Natural killer cell (primary cell): ENCODE results near the gene HTT-AS. TPM values are rescaled to one million over a fixed set of nuclear protein-coding genes. Genes with fewer than 3 reads are reported as not detected.

Experiments used
- ATAC-seq, 3 donors: fragments of 150-1000 bp in 2 of 3; fragments of 200-7000 bp in 1 of 3; cut with Tn5 transposase; 1 replicate in 1 of 3; 2 replicates in 2 of 3; pipeline ENCODE4 v1.10.0; 2021; ENCODE audit warnings: mild to moderate bottlenecking in 2 of 3, moderate library complexity in 2 of 3
- DNase-seq, 2 donors: peaks; one replicate each; pipeline versions ENCODE4 v3.0.0 to v3.0.0-alpha.2; 2013 to 2021; ENCODE audit warnings: mixed read lengths in 1 of 2
- H3K27ac ChIP-seq: one replicate; pipeline ENCODE4 v1.5.1; 2013; ENCODE audit warnings: mild to moderate bottlenecking, low read length
- H3K27me3 ChIP-seq: one replicate; pipeline ENCODE4 v1.6.1; 2013; ENCODE audit warnings: low read length; ENCODE audit not compliant: control insufficient read depth, insufficient read depth
- H3K36me3 ChIP-seq: one replicate; pipeline ENCODE4 v1.6.1; 2013; ENCODE audit warnings: low read length; ENCODE audit not compliant: control insufficient read depth, insufficient read depth
- H3K4me1 ChIP-seq: one replicate; pipeline ENCODE4 v1.6.1; 2013; ENCODE audit warnings: low read length; ENCODE audit not compliant: control insufficient read depth, insufficient read depth
- H3K4me3 ChIP-seq: one replicate; pipeline ENCODE4 v1.5.1; 2013; ENCODE audit warnings: low read length
- H3K9me3 ChIP-seq: one replicate; pipeline ENCODE4 v1.6.1; 2013; ENCODE audit warnings: low read length; ENCODE audit not compliant: control insufficient read depth, insufficient read depth
- H3K27ac Mint-ChIP-seq, 2 donors: one replicate each; pipeline ENCODE4 v1.8.0; 2022; ENCODE audit warnings: mild to moderate bottlenecking in 2 of 2, mixed read lengths in 2 of 2, moderate library complexity in 1 of 2
- H3K27me3 Mint-ChIP-seq, 2 donors: one replicate each; pipeline ENCODE4 v1.8.0; 2022; ENCODE audit warnings: low read depth in 2 of 2, mixed read lengths in 2 of 2
- H3K36me3 Mint-ChIP-seq: one replicate; pipeline ENCODE4 v1.8.0; 2022; ENCODE audit warnings: mixed read lengths
- H3K4me1 Mint-ChIP-seq, 2 donors: one replicate each; pipeline ENCODE4 v1.8.0; 2022; ENCODE audit warnings: mixed read lengths in 2 of 2
- H3K4me3 Mint-ChIP-seq: one replicate; pipeline ENCODE4 v1.8.0; 2022; ENCODE audit warnings: mild to moderate bottlenecking, moderate library complexity, mixed read lengths
- H3K9me3 Mint-ChIP-seq, 2 donors: one replicate each; pipeline ENCODE4 v1.8.0; 2022; ENCODE audit warnings: mixed read lengths in 2 of 2
- WGBS: methylation state at CpG from one replicate; pipeline ENCODE4 v1.1.7; 2013; ENCODE audit warnings: missing lambda C conversion rate; ENCODE audit not compliant: insufficient coverage; 5-methylcytosine and 5-hydroxymethylcytosine counted together
- intact Hi-C: fragments of 100-400 bp; cut with micrococcal nuclease; formaldehyde crosslinking; loops from one replicate; pipeline ENCODE4 v1.14.2; 2022
- total RNA-seq, 4 donors: library from RNA; stranded (reverse); fragments of 120-200 nt in 1 of 4; gene quantifications; one replicate each; pipeline versions ENCODE4 v1.2.3 to v1.2.4, GENCODE V29; 2013 to 2022
- TF ChIP-seq, protein P1 (sequence below): fragments of 200-600 bp; IDR thresholded peaks from one replicate; pipeline ENCODE4 v1.8.0; 2022; ENCODE audit warnings: antibody characterized with exemption

HTT-AS gene
- total RNA-seq, 3 donors from 2014 or later (not counting 1 experiment from before 2014, with no cell fraction given), result not detected

DNA sequence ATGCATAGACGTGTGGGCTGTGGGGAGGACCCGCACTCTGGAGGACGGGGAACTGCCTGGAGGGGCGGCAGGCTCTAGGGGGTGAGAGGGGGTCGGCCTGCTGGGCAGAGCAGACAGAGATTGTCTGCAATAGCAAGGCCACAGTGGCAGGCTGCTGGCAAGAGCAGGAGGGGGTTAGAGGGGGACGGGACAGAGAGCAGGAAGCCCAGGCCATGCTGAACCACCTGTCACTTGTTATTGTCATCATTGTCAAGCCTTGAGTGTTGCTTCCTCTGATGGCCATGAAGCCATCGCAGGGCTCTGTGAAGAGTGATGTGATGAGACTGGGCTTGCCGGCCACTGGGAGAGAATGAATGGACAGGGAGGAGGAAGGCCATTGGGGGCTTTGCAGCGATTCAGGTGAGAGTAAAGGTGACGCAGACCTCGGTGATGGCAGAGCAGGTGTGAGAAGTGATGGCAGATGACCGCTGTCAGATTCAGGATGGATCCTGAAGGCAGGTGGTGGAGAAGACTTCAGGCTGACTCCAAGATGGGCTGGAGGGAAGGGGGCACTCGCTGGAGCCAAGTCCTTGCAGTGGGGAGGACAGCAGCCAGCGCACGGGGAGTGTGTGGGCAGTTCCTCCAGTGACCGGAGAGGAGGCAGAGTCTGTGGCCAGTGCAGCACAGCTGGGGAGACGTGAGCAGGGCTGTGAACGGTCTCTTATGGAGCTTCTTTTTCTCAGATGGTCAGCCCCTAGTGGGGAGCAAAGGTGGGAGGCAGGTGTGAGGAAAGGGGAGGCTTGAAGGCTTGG lies 43.6 kb downstream of the HTT-AS start:
- ATAC-seq, result no peak
- Mint-ChIP-seq H3K9me3 (no peaks in the 10 kb centered on the region), H3K4me3 (no peak overlapping the region), H3K4me1 (peaks cover 0 to 8% of the 10 kb centered on the region in 2 donors), H3K27me3 (no peaks in the 10 kb centered on the region), H3K36me3 (no peaks in the 10 kb centered on the region), H3K27ac (peak overlapping the region in 1 of 2 donors; percentile 30)
- TF ChIP-seq, protein P1, sequence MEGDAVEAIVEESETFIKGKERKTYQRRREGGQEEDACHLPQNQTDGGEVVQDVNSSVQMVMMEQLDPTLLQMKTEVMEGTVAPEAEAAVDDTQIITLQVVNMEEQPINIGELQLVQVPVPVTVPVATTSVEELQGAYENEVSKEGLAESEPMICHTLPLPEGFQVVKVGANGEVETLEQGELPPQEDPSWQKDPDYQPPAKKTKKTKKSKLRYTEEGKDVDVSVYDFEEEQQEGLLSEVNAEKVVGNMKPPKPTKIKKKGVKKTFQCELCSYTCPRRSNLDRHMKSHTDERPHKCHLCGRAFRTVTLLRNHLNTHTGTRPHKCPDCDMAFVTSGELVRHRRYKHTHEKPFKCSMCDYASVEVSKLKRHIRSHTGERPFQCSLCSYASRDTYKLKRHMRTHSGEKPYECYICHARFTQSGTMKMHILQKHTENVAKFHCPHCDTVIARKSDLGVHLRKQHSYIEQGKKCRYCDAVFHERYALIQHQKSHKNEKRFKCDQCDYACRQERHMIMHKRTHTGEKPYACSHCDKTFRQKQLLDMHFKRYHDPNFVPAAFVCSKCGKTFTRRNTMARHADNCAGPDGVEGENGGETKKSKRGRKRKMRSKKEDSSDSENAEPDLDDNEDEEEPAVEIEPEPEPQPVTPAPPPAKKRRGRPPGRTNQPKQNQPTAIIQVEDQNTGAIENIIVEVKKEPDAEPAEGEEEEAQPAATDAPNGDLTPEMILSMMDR, result no peak
- DNase-seq, result no peak
- no peak overlapping the region for H3K4me3 ChIP-seq
- H3K36me3 ChIP-seq, result no peaks in the 10 kb centered on the region
- no peak overlapping the region for H3K27ac ChIP-seq
- WGBS, result 86% methylated on average over 18 of the region's 18 CpGs
- no peaks in the 10 kb centered on the region for H3K4me1 ChIP-seq
- H3K27me3 ChIP-seq, result no peaks in the 10 kb centered on the region
- intact Hi-C loops, result no loop called here
- no peaks in the 10 kb centered on the region for H3K9me3 ChIP-seq

DNA sequence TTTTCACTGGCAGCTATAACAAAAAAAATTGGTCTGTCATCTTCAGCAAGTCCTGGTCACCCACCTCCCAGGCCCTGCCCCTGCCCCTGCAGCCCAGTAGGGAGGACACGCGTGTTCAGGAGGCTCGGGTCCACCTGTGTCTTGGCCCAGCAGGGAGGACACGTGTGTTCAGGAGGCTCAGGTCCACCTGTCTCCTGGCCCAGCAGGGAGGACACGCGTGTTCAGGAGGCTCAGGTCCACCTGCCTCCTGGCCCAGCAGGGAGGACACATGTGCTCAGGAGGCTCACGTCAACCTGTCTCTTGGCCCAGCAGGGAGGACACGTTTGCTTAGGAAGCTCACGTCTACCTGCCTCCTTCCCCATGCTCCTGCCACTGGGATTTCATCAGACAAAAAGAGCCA lies 44.9 kb downstream of the HTT-AS start:
- intact Hi-C loops, result no loop called here
- no peaks in the 10 kb centered on the region for H3K27me3 ChIP-seq
- Mint-ChIP-seq H3K36me3 (no peaks in the 10 kb centered on the region), H3K4me3 (no peak overlapping the region), H3K9me3 (no peaks in the 10 kb centered on the region), H3K27ac (no peak overlapping the region), H3K27me3 (no peaks in the 10 kb centered on the region), H3K4me1 (peaks cover 0 to 8% of the 10 kb centered on the region in 2 donors)
- no peaks in the 10 kb centered on the region for H3K4me1 ChIP-seq
- TF ChIP-seq, protein P1, result no peak
- H3K27ac ChIP-seq, result no peak overlapping the region
- H3K9me3 ChIP-seq, result no peaks in the 10 kb centered on the region
- no peaks in the 10 kb centered on the region for H3K36me3 ChIP-seq
- DNase-seq (no peak), ATAC-seq (no peak)
- no peak overlapping the region for H3K4me3 ChIP-seq
- WGBS, result 94% methylated on average over 9 of the region's 9 CpGs

DNA sequence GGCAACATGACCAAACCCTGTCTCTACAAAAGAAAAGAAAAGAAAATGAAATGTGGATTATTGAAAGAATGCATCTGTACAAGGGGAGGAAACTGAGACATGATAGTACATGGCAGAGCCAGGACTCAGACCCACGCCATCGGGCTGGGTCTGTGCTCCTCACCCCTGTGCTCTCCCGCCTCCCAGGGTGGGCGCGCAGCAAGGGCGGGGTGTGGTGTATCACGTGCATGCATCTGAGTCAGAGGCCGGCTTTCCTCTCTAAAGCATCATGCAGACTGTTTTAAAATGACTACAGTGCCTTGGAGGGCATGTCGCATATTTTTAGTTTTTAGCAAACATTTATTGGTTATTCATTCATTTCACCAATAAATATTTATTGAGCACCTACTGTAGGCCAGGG lies 47.8 kb downstream of the HTT-AS start:
- TF ChIP-seq, protein P1, result no peak

More for the DNA sequence above, 47.8 kb downstream of the HTT-AS start:
- DNase-seq, result no peak
- H3K4me1 Mint-ChIP-seq, result peaks cover 0 to 8% of the 10 kb centered on the region in 2 donors
- H3K4me3 Mint-ChIP-seq, result no peak overlapping the region
- ATAC-seq, result no peak
- H3K36me3 Mint-ChIP-seq, result peaks cover 5% of the 10 kb centered on the region
- intact Hi-C loops, result no loop called here
- H3K9me3 Mint-ChIP-seq, result no peaks in the 10 kb centered on the region
- Histone ChIP-seq H3K36me3 (no peaks in the 10 kb centered on the region), H3K27me3 (no peaks in the 10 kb centered on the region), H3K4me3 (no peak overlapping the region), H3K27ac (no peak overlapping the region), H3K4me1 (no peaks in the 10 kb centered on the region), H3K9me3 (no peaks in the 10 kb centered on the region)
- peaks cover 9 to 10% of the 10 kb centered on the region in 2 donors for H3K27me3 Mint-ChIP-seq
- no peak overlapping the region for H3K27ac Mint-ChIP-seq
- 90% methylated on average over 8 of the region's 9 CpGs for WGBS
